Hepatocyte (in vitro differentiated cells): ENCODE results near the gene SLC2A10. TPM values are rescaled to one million over a fixed set of nuclear protein-coding genes. Genes with fewer than 3 reads are reported as not detected.

Source experiments
- DNase-seq: peaks from one replicate; pipeline ENCODE4 v3.0.0-alpha.2; 2016; ENCODE audit warnings: low spot score
- H2AFZ ChIP-seq: fragments of 200-600 bp; sonication (generic); 2 replicates; pipeline ENCODE4 v1.6.0; 2016; ENCODE audit warnings: antibody characterized with exemption, mild to moderate bottlenecking
- H3K27ac ChIP-seq: fragments of 200-600 bp; sonication (generic); 2 replicates; pipeline ENCODE4 v1.5.1; 2016; ENCODE audit warnings: mild to moderate bottlenecking
- H3K27me3 ChIP-seq: fragments of 200-600 bp; sonication (generic); 2 replicates; pipeline ENCODE4 v1.6.1; 2016
- H3K36me3 ChIP-seq: fragments of 200-600 bp; sonication (generic); replicated peaks from 2 replicates; pipeline ENCODE4 v1.5.1; 2016; ENCODE audit warnings: low read depth; ENCODE audit not compliant: insufficient read depth
- H3K4me1 ChIP-seq: fragments of 200-600 bp; sonication (generic); 2 replicates; pipeline ENCODE4 v1.5.1; 2016; ENCODE audit warnings: mild to moderate bottlenecking, moderate library complexity; ENCODE audit not compliant: insufficient read depth
- H3K4me2 ChIP-seq: fragments of 200-600 bp; sonication (generic); 2 replicates; pipeline ENCODE4 v1.6.0; 2016
- H3K4me3 ChIP-seq: fragments of 200-600 bp; sonication (generic); 2 replicates; pipeline ENCODE4 v1.5.1; 2016; ENCODE audit warnings: mild to moderate bottlenecking
- H3K79me2 ChIP-seq: fragments of 200-600 bp; sonication (generic); 2 replicates; pipeline ENCODE4 v1.6.0; 2017; ENCODE audit warnings: mild to moderate bottlenecking
- H3K9me2 ChIP-seq: fragments of 200-600 bp; sonication (generic); replicated peaks from 2 replicates; pipeline ENCODE4 v1.6.0; 2017; ENCODE audit warnings: mild to moderate bottlenecking; ENCODE audit not compliant: insufficient read depth
- H3K9me3 ChIP-seq: fragments of 200-600 bp; sonication (generic); 2 replicates; pipeline ENCODE4 v1.5.1; 2016; ENCODE audit warnings: low read depth, mild to moderate bottlenecking
- H4K20me1 ChIP-seq: fragments of 200-600 bp; sonication (generic); 2 replicates; pipeline ENCODE4 v1.6.0; 2016; ENCODE audit warnings: mild to moderate bottlenecking; ENCODE audit not compliant: insufficient read depth, poor library complexity, severe bottlenecking
- EZH2 ChIP-seq: fragments of 200-600 bp; sonication (generic); IDR thresholded peaks from 2 replicates; pipeline ENCODE4 v1.6.1; 2016; ENCODE audit warnings: antibody characterized with exemption, mild to moderate bottlenecking, borderline replicate concordance
- EZH2phosphoT487 ChIP-seq: fragments of 200-600 bp; sonication (generic); IDR thresholded peaks from one replicate; pipeline ENCODE4 v1.6.1; 2018; ENCODE audit warnings: antibody characterized with exemption, mild to moderate bottlenecking, low read depth, moderate library complexity; ENCODE audit not compliant: unreplicated experiment, severe bottlenecking
- WGBS: methylation state at CpG from one replicate; pipeline ENCODE4 v1.1.6; 2016; ENCODE audit warnings: low lambda C conversion rate; ENCODE audit errors: missing lambda C conversion rate; 5-methylcytosine and 5-hydroxymethylcytosine counted together
- polyA plus RNA-seq: library from polyadenylated mRNA; unstranded; fragments of >200 nt; fragmentation: Nextera tagmentation; extraction: Ambion mirVana; gene quantifications from 2 replicates; pipeline ENCODE4 v1.2.1, GENCODE V29; 2016
- total RNA-seq: library from RNA; depleted of rRNA; stranded (reverse); fragments of >200 nt; gene quantifications from 2 replicates; pipeline ENCODE4 v1.2.3, GENCODE V29; 2014
- TF ChIP-seq, protein P1 (sequence below): fragments of 200-600 bp; sonication (generic); IDR thresholded peaks from 2 replicates; pipeline ENCODE4 v1.5.1; 2016; ENCODE audit warnings: antibody characterized with exemption, mild to moderate bottlenecking; ENCODE audit not compliant: poor library complexity

SLC2A10 gene
- total and polyA plus RNA-seq, 2 experiments from 2014 or later = 23.4 to 37.2 TPM

GRCh38 chr20:46701556-46701955, 7.9 kb upstream of the SLC2A10 start:
- 80% methylated on average over 4 of the region's 4 CpGs for WGBS
- no peak overlapping the region for H3K4me2 ChIP-seq
- no peaks in the 10 kb centered on the region for H3K9me2 ChIP-seq
- no peak overlapping the region for H3K4me3 ChIP-seq
- no peaks in the 10 kb centered on the region for H3K79me2 ChIP-seq
- TF ChIP-seq EZH2 = no peak
- no peak for TF ChIP-seq EZH2phosphoT487
- TF ChIP-seq, protein P1, sequence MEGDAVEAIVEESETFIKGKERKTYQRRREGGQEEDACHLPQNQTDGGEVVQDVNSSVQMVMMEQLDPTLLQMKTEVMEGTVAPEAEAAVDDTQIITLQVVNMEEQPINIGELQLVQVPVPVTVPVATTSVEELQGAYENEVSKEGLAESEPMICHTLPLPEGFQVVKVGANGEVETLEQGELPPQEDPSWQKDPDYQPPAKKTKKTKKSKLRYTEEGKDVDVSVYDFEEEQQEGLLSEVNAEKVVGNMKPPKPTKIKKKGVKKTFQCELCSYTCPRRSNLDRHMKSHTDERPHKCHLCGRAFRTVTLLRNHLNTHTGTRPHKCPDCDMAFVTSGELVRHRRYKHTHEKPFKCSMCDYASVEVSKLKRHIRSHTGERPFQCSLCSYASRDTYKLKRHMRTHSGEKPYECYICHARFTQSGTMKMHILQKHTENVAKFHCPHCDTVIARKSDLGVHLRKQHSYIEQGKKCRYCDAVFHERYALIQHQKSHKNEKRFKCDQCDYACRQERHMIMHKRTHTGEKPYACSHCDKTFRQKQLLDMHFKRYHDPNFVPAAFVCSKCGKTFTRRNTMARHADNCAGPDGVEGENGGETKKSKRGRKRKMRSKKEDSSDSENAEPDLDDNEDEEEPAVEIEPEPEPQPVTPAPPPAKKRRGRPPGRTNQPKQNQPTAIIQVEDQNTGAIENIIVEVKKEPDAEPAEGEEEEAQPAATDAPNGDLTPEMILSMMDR = no peak
- no peak overlapping the region for H3K27ac ChIP-seq
- H3K27me3 ChIP-seq = no peaks in the 10 kb centered on the region
- no peaks in the 10 kb centered on the region for H4K20me1 ChIP-seq
- no peak overlapping the region for H2AFZ ChIP-seq
- no peaks in the 10 kb centered on the region for H3K4me1 ChIP-seq
- H3K36me3 ChIP-seq = no peaks in the 10 kb centered on the region
- H3K9me3 ChIP-seq = no peaks in the 10 kb centered on the region
- no peak for DNase-seq

- 87% methylated on average over 4 of the region's 5 CpGs for WGBS
- H3K79me2 ChIP-seq = no peaks in the 10 kb centered on the region
- H4K20me1 ChIP-seq = no peaks in the 10 kb centered on the region
- no peak overlapping the region for H3K27ac ChIP-seq
- no peaks in the 10 kb centered on the region for H3K9me3 ChIP-seq
- no peak overlapping the region for H2AFZ ChIP-seq
- no peaks in the 10 kb centered on the region for H3K27me3 ChIP-seq
- no peak for DNase-seq
- H3K4me1 ChIP-seq = no peaks in the 10 kb centered on the region
- H3K4me3 ChIP-seq = no peak overlapping the region
- no peaks in the 10 kb centered on the region for H3K36me3 ChIP-seq
- TF ChIP-seq EZH2 (no peak), EZH2phosphoT487 (no peak)
- TF ChIP-seq, protein P1 = no peak
- no peaks in the 10 kb centered on the region for H3K9me2 ChIP-seq
- no peak overlapping the region for H3K4me2 ChIP-seq
Measured at GRCh38 chr20:46701986-46702385, 7.5 kb upstream of the SLC2A10 start.

DNA sequence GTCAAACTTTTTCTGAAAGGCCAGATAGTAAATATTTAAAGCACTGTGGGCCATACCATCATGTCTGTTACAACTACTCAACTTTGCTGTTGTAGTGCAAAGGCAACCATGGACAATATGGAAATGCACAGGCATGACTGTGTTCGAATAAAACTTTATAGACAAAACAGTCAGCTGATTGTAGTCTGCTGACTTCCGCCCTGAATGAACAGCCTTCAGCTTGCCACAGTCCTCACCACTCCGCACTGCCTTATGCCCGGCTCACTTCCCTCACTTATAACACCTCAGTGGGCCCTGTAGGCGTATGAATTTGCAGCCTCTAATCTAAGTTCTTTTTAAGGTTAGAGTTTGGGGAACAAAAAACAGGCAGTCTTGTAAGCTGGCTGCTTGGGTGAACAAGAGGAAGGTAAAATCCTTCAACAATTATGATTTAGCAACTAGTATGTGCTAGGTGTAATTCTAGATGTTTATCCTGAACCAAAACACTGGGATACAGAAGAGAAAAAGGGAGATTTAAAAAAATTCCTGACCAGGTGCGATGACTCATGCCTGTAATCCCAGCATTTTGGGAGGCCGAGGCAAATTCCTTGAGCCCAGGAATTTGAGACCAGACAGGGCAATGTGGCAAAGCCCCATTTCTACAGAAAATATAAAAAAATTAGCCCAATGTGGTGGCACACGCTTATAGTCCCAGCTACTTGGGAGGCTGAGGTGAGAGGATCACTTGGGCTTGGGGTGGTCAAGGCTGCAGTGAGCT, 6.8 kb upstream of the SLC2A10 start:
- Histone ChIP-seq H3K9me2 (no peaks in the 10 kb centered on the region), H3K27ac (no peak overlapping the region), H3K4me1 (no peaks in the 10 kb centered on the region), H2AFZ (no peak overlapping the region), H3K79me2 (no peaks in the 10 kb centered on the region), H4K20me1 (no peaks in the 10 kb centered on the region), H3K9me3 (no peaks in the 10 kb centered on the region), H3K4me3 (no peak overlapping the region), H3K36me3 (no peaks in the 10 kb centered on the region), H3K4me2 (no peak overlapping the region), H3K27me3 (no peaks in the 10 kb centered on the region)
- TF ChIP-seq EZH2 (no peak), EZH2phosphoT487 (no peak)
- TF ChIP-seq, protein P1 = no peak
- DNase-seq = no peak
- WGBS = 88% methylated on average over 8 of the region's 8 CpGs
